IMR-90 (cell line): ENCODE results near the gene LMTK2. TPM values are rescaled to one million over a fixed set of nuclear protein-coding genes. Genes with fewer than 3 reads are reported as not detected.

Experiments
- ATAC-seq: fragments of 200-7000 bp; cut with Tn5 transposase; 2 replicates; pipeline ENCODE4 v1.9.1; 2020; ENCODE audit warnings: low read depth, mild to moderate bottlenecking, moderate library complexity
- BruUV-seq: library from RNA; stranded (reverse); fragments of 400-500 nt; replicated peaks from 2 replicates; lab custom pipeline; 2021; lab: Mats Ljungman, UMichigan
- CTCF ChIA-PET: fragments of 300-600 bp; formaldehyde crosslinking; extraction: SDS; loops from one replicate; lab custom pipeline; 2021; ENCODE audit warnings: antibody characterized with exemption; lab: Yijun Ruan, JAX
- POLR2A ChIA-PET: fragments of 300-600 bp; sonication (Branson Sonifier 250); formaldehyde crosslinking; loops from one replicate; lab custom pipeline; 2022; ENCODE audit warnings: antibody characterized with exemption; ENCODE audit not compliant: unreplicated experiment; lab: Charles Lee
- DNase-seq: peaks from one replicate; pipeline ENCODE4 v3.0.0; 2013
- H2AFZ ChIP-seq: replicated peaks from 2 replicates; pipeline ENCODE3; 2013; ENCODE audit warnings: low read length, mild to moderate bottlenecking; ENCODE audit not compliant: poor library complexity
- H2AK5ac ChIP-seq: 2 replicates; pipeline ENCODE4 v1.6.1; 2013; ENCODE audit warnings: low read depth, low read length, inconsistent platforms
- H2AK9ac ChIP-seq: replicated peaks from 2 replicates; pipeline ENCODE3; 2013; ENCODE audit warnings: mild to moderate bottlenecking, low read depth, low read length, moderate library complexity; ENCODE audit not compliant: poor library complexity
- H2BK120ac ChIP-seq: 2 replicates; pipeline ENCODE4 v1.6.1; 2013; ENCODE audit warnings: low read depth, low read length, inconsistent platforms
- H2BK15ac ChIP-seq: 3 replicates; pipeline ENCODE4 v1.6.1; 2013; ENCODE audit warnings: low read depth, low read length, inconsistent platforms
- H2BK20ac ChIP-seq: 2 replicates; pipeline ENCODE4 v1.6.1; 2013; ENCODE audit warnings: low read depth, mild to moderate bottlenecking, inconsistent platforms, low read length, moderate library complexity
- H2BK5ac ChIP-seq: 2 replicates; pipeline ENCODE4 v1.6.1; 2013; ENCODE audit warnings: mild to moderate bottlenecking, low read depth, low read length, inconsistent platforms; ENCODE audit not compliant: poor library complexity, severe bottlenecking
- H3K14ac ChIP-seq: replicated peaks from 2 replicates; pipeline ENCODE4 v1.6.1; 2013; ENCODE audit warnings: low read depth, low read length, inconsistent platforms
- H3K18ac ChIP-seq: 2 replicates; pipeline ENCODE4 v1.6.1; 2013; ENCODE audit warnings: low read depth, low read length, control low read depth
- H3K23ac ChIP-seq: 2 replicates; pipeline ENCODE4 v1.6.1; 2013; ENCODE audit warnings: low read depth, low read length, inconsistent platforms
- H3K27ac ChIP-seq: 2 replicates; pipeline ENCODE4 v1.5.1; 2013; ENCODE audit warnings: mild to moderate bottlenecking, control low read depth, low read length; ENCODE audit not compliant: insufficient read depth
- H3K27me3 ChIP-seq: 2 replicates; pipeline ENCODE4 v1.6.1; 2013; ENCODE audit warnings: low read length; ENCODE audit not compliant: control insufficient read depth, insufficient read depth
- H3K36me3 ChIP-seq: 2 replicates; pipeline ENCODE4 v1.6.1; 2013; ENCODE audit warnings: low read length, mixed read lengths; ENCODE audit not compliant: control insufficient read depth, insufficient read depth
- H3K4ac ChIP-seq: 2 replicates; pipeline ENCODE4 v1.6.1; 2013; ENCODE audit warnings: low read depth, low read length, inconsistent platforms
- H3K4me1 ChIP-seq: 2 replicates; pipeline ENCODE4 v1.6.1; 2013; ENCODE audit warnings: low read length, mixed read lengths; ENCODE audit not compliant: control insufficient read depth, insufficient read depth
- H3K4me2 ChIP-seq: 2 replicates; pipeline ENCODE4 v1.6.1; 2013; ENCODE audit warnings: low read depth, mild to moderate bottlenecking, control low read depth, low read length, moderate library complexity
- H3K4me3 ChIP-seq: 2 replicates; pipeline ENCODE4 v1.5.1; 2013; ENCODE audit warnings: low read depth, mild to moderate bottlenecking, control low read depth, low read length, moderate library complexity; ENCODE audit not compliant: insufficient read depth
- H3K56ac ChIP-seq: 2 replicates; pipeline ENCODE4 v1.6.1; 2013; ENCODE audit warnings: low read length, inconsistent platforms; ENCODE audit not compliant: insufficient read depth; ENCODE audit errors: extremely low read depth
- H3K79me1 ChIP-seq, 2 experiments: 2 replicates each; pipeline ENCODE4 v1.6.1; 2013; ENCODE audit warnings: low read length in 2 of 2, inconsistent platforms in 1 of 2, low read depth in 1 of 2
- H3K9ac ChIP-seq: 2 replicates; pipeline ENCODE4 v1.6.1; 2013; ENCODE audit warnings: low read depth, low read length, control low read depth
- H3K9me1 ChIP-seq: 2 replicates; pipeline ENCODE4 v1.6.1; 2013; ENCODE audit warnings: low read length, inconsistent platforms; ENCODE audit not compliant: insufficient read depth
- H3K9me3 ChIP-seq: 2 replicates; pipeline ENCODE4 v1.6.1; 2013; ENCODE audit warnings: low read length; ENCODE audit not compliant: control insufficient read depth, insufficient read depth
- H4K20me1 ChIP-seq: 2 replicates; pipeline ENCODE4 v1.6.1; 2013; ENCODE audit warnings: low read length, inconsistent platforms; ENCODE audit not compliant: insufficient read depth
- H4K5ac ChIP-seq: 2 replicates; pipeline ENCODE4 v1.6.1; 2013; ENCODE audit warnings: mild to moderate bottlenecking, low read depth, low read length, control low read depth
- H4K8ac ChIP-seq, 2 experiments: 2 replicates each; pipeline ENCODE4 v1.6.1; 2013; ENCODE audit warnings: low read depth in 2 of 2, low read length in 2 of 2, control low read depth in 1 of 2, inconsistent platforms in 1 of 2
- H4K91ac ChIP-seq: 2 replicates; pipeline ENCODE4 v1.6.1; 2013; ENCODE audit warnings: low read depth, low read length, inconsistent platforms; ENCODE audit not compliant: insufficient read depth
- CEBPB ChIP-seq: IDR thresholded peaks from 2 replicates; pipeline ENCODE4 v1.6.1; 2012; ENCODE audit warnings: low read depth, low read length, improper control_type of control experiment
- CHD1 ChIP-seq: IDR thresholded peaks from 2 replicates; pipeline ENCODE4 v1.6.1; 2012; ENCODE audit warnings: low read depth, low read length, improper control_type of control experiment
- CTCF ChIP-seq: conservative IDR thresholded peaks from 2 replicates; pipeline ENCODE4 v1.5.1; 2012; ENCODE audit warnings: mild to moderate bottlenecking, low read depth, low read length, improper control_type of control experiment
- ELK1 ChIP-seq: fragments of 150-350 bp; IDR thresholded peaks from 2 replicates; pipeline ENCODE4 v1.6.1; 2016; ENCODE audit warnings: low read depth, mild to moderate bottlenecking, low read length, moderate library complexity, borderline replicate concordance
- FOS ChIP-seq: fragments of 150-350 bp; IDR thresholded peaks from 2 replicates; pipeline ENCODE4 v1.6.1; 2016; ENCODE audit warnings: low read depth, low read length
- MAFK ChIP-seq: IDR thresholded peaks from 2 replicates; pipeline ENCODE4 v1.6.1; 2012; ENCODE audit warnings: low read depth, low read length, improper control_type of control experiment
- MAZ ChIP-seq: IDR thresholded peaks from 2 replicates; pipeline ENCODE4 v1.6.1; 2012; ENCODE audit warnings: low read depth, mild to moderate bottlenecking, low read length, improper control_type of control experiment, moderate library complexity, borderline replicate concordance
- POLR2A ChIP-seq: IDR thresholded peaks from 2 replicates; pipeline ENCODE4 v1.6.1; 2012; ENCODE audit warnings: mild to moderate bottlenecking, low read depth, low read length
- RCOR1 ChIP-seq: IDR thresholded peaks from 2 replicates; pipeline ENCODE4 v1.6.1; 2012; ENCODE audit warnings: mild to moderate bottlenecking, low read length, improper control_type of control experiment; ENCODE audit not compliant: insufficient replicate concordance
- RFX5 ChIP-seq: IDR thresholded peaks from 2 replicates; pipeline ENCODE4 v1.8.0; 2012; ENCODE audit warnings: low read depth, mild to moderate bottlenecking, low read length, moderate library complexity
- USF2 ChIP-seq: fragments of 150-350 bp; IDR thresholded peaks from 2 replicates; pipeline ENCODE4 v1.6.1; 2017; ENCODE audit warnings: mild to moderate bottlenecking, antibody characterized with exemption, low read length, low read depth
- WGBS, 2 experiments: methylation state at CpG; one replicate each; pipeline versions ENCODE4 v1.1.5 to v1.1.7; 2013; ENCODE audit warnings: missing lambda C conversion rate in 2 of 2; ENCODE audit not compliant: insufficient read length in 1 of 2; ENCODE audit errors: extremely low coverage in 2 of 2; 5-methylcytosine and 5-hydroxymethylcytosine counted together
- dilution Hi-C: fragments of 300-500 bp; cut with HindIII; formaldehyde crosslinking; loops from one replicate; pipeline ENCODE4 v1.14.3; 2018; ENCODE audit warnings: low sequenced_read_pairs; ENCODE audit not compliant: unreplicated experiment
- in situ Hi-C: fragments of 300-500 bp; cut with MboI; formaldehyde crosslinking; loops from 3 replicates; pipeline ENCODE4 v1.14.3; 2019; ENCODE audit warnings: low sequenced_read_pairs, inconsistent platforms, mixed read lengths
- intact Hi-C: fragments of 100-400 bp; cut with micrococcal nuclease; formaldehyde crosslinking; loops from 2 replicates; pipeline ENCODE4 v1.10.0; 2022
- polyA plus RNA-seq, 3 experiments: library from polyadenylated mRNA; depleted of rRNA; stranded (reverse); fragments of >200 nt; gene quantifications; 2 replicates each; pipeline ENCODE4 v1.2.3, GENCODE V29; 2012; ENCODE audit warnings: low replicate concordance in 1 of 3
- total RNA-seq: library from RNA; depleted of rRNA; stranded (reverse); fragments of >200 nt; gene quantifications from 2 replicates; pipeline ENCODE4 v1.2.3, GENCODE V29; 2012

Gene LMTK2
- total and polyA plus RNA-seq, 2 of the 4 experiments (the other 2 are of a cell fraction), result 4.4 to 5.0 TPM

GRCh38 chr7:98106647-98107312 lies at the start of gene LMTK2 (continued):
- TF ChIP-seq MAFK, result no peak
- no peak for TF ChIP-seq ELK1

- Histone ChIP-seq H2BK15ac (no peak overlapping the region), H4K20me1 (no peaks in the 10 kb centered on the region), H3K56ac (no peak overlapping the region), H3K23ac (no peak overlapping the region), H3K4me1 (no peaks in the 10 kb centered on the region), H3K27ac (no peak overlapping the region), H3K36me3 (no peaks in the 10 kb centered on the region), H3K27me3 (peaks cover 2% of the 10 kb centered on the region; the same call in 1 of the 2 replicates), H2AK5ac (no peak overlapping the region), H4K91ac (no peak overlapping the region), H3K9me3 (no peaks in the 10 kb centered on the region), H4K5ac (no peak overlapping the region), H3K14ac (no peak overlapping the region), H2BK120ac (no peak overlapping the region), H3K9ac (no peak overlapping the region), H3K9me1 (no peaks in the 10 kb centered on the region), H3K4ac (no peak overlapping the region), H3K4me2 (no peak overlapping the region), H3K79me1 (no peaks in the 10 kb centered on the region), H2AK9ac (no peak overlapping the region), H3K4me3 (no peak overlapping the region), H2BK5ac (no peak overlapping the region), H4K8ac (no peak overlapping the region), H2AFZ (no peak overlapping the region), H3K18ac (no peak overlapping the region), H2BK20ac (no peak overlapping the region)
- DNase-seq, result no peak
- WGBS, 2 experiments, result no CpG with 5 or more reads among the region's 2 CpGs
- no peak for ATAC-seq
- ChIA-PET POLR2A (no interaction called here), CTCF (no interaction called here)
- in situ Hi-C loops, result no loop called here
- no TSS peak for BruUV-seq
- intact Hi-C loops, result no loop called here
- dilution Hi-C loops, result no loop called here
- TF ChIP-seq RCOR1, result no peak
- no peak for TF ChIP-seq ELK1
- no peak for TF ChIP-seq MAZ
- no peak for TF ChIP-seq MAFK
- TF ChIP-seq CHD1, result no peak
- TF ChIP-seq CEBPB, result no peak
- TF ChIP-seq CTCF, result no peak
- no peak for TF ChIP-seq RFX5
- TF ChIP-seq FOS, result no peak
- no peak for TF ChIP-seq POLR2A
- no peak for TF ChIP-seq USF2
Observed at GRCh38 chr7:98057157-98057556, 49.5 kb upstream of the LMTK2 start.
